ENCODE data around the gene TLR8.

TLR8 gene

DNA sequence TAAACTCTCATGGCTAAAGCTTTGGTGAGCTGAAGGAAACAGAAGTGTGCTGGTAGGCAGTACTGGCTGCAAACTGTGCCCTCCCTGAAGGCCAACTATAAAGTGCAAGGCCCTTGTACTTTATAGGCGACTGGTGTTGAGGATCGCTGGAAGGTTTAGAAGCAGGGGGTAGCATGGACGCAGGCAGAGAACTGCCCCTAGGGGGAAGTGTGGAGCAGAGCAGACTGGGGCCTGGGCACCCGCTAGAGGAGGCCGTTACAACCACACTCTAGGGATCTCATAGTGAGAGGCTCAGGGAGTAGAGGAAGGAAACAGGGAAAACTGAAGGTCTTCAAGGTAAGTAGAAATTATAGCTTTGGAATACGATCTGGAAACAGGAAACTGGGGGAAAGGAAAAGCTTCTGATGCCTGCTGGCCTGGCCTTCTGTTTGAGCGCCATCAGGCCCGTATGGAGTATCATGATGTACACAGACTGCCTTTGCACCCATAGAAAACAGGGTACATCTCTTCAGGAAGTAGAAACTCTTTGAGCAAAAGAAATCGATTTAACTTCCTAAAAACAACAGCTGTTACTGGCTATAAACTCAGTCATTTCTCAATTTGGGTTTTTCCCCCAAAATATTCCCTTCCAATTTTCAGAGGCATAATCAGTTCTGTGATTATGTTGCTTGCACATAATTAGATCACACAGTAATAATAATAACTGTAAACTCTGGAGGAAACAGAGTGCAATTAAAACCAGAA lies 44.6 kb downstream of the TLR8 start:
- Histone ChIP-seq H3K4me3 (no peak overlapping the region), H3K9me3 (ENCODE audit: low read depth, low read length) (no peaks in the 10 kb centered on the region), H3K36me3 (ENCODE audit: insufficient read depth, low read length) (no peaks in the 10 kb centered on the region), H3K27ac (no peak overlapping the region), H3K9ac (ENCODE audit: insufficient read length) (no peak overlapping the region)
- no peak for DNase-seq (ENCODE audit: low read depth, low spot score)
- TF ChIP-seq POLR2AphosphoS5 (IDR thresholded peaks at IDR 0.05; ENCODE audit: borderline replicate concordance, low read depth, low read length) = no peak
- no peak for TF ChIP-seq FOXP2 (optimal IDR thresholded peaks at IDR 0.05; ENCODE audit: control extremely low read depth, extremely low read length, insufficient read depth)
- no peak for TF ChIP-seq EZH2 (IDR thresholded peaks at IDR 0.05)

GRCh38 chrX:12951595-12951975 lies 45.2 kb downstream of the TLR8 start:
- H3K9ac ChIP-seq (ENCODE audit: insufficient read length) = no peak overlapping the region
- TF ChIP-seq EZH2 (IDR thresholded peaks at IDR 0.05) (no peak), POLR2AphosphoS5 (IDR thresholded peaks at IDR 0.05; ENCODE audit: borderline replicate concordance, low read depth, low read length) (no peak), FOXP2 (optimal IDR thresholded peaks at IDR 0.05; ENCODE audit: control extremely low read depth, extremely low read length, insufficient read depth) (no peak)
- H3K4me3 ChIP-seq = no peak overlapping the region
- H3K36me3 ChIP-seq (ENCODE audit: insufficient read depth, low read length) = no peaks in the 10 kb centered on the region
- no peak overlapping the region for H3K27ac ChIP-seq
- H3K9me3 ChIP-seq (ENCODE audit: low read depth, low read length) = no peaks in the 10 kb centered on the region
- DNase-seq (ENCODE audit: low read depth, low spot score) = no peak

DNA sequence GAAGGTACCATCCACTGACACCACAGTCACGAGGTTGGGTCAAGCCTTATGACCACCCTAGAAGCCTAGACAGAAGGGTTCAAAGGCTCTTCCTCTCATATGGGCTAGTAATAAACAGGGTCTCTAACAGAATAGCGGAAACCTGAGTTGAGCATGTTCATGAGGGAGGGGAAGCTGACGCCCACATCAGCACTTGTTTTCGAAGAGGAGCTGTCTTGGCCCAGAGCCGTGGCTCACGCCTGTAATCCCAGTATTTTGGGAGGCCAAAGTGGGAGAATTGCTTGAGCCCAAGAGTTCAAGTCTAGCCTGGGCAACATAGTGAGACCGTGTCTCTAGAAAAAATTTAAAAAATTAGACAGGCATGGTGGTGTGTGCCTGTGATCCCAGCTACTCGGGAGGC lies 47.0 kb downstream of the TLR8 start:
- H3K36me3 ChIP-seq (ENCODE audit: insufficient read depth, low read length) = no peaks in the 10 kb centered on the region
- H3K27ac ChIP-seq = no peak overlapping the region
- H3K9ac ChIP-seq (ENCODE audit: insufficient read length) = no peak overlapping the region
- no peak for TF ChIP-seq FOXP2 (optimal IDR thresholded peaks at IDR 0.05; ENCODE audit: control extremely low read depth, extremely low read length, insufficient read depth)
- TF ChIP-seq EZH2 (IDR thresholded peaks at IDR 0.05) = no peak
- TF ChIP-seq POLR2AphosphoS5 (IDR thresholded peaks at IDR 0.05; ENCODE audit: borderline replicate concordance, low read depth, low read length) = no peak
- no peaks in the 10 kb centered on the region for H3K9me3 ChIP-seq (ENCODE audit: low read depth, low read length)
- H3K4me3 ChIP-seq = no peak overlapping the region
- DNase-seq (ENCODE audit: low read depth, low spot score) = no peak

DNA sequence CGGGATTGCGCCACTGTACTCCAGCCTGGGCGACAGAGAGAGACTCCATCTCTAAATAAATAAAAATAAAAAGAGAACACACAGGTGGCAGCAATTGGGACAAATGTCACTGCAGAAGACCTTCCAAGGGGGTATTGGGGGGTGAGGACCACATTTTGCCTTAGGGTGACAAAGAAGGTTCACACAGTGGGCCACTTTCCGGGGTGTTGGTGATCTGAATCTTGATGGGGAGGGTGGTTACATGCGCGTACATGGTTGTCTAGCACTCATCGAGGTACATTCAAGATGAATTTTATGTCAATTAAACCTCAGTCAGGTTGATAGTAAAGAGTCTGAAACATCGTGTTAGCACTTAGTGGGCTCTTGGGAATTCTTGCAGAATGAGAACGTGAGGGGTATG lies 48.0 kb downstream of the TLR8 start:
- DNase-seq (ENCODE audit: low read depth, low spot score) = no peak
- Histone ChIP-seq H3K36me3 (ENCODE audit: insufficient read depth, low read length) (no peaks in the 10 kb centered on the region), H3K27ac (no peak overlapping the region), H3K4me3 (no peak overlapping the region), H3K9ac (ENCODE audit: insufficient read length) (no peak overlapping the region), H3K9me3 (ENCODE audit: low read depth, low read length) (no peaks in the 10 kb centered on the region)
- TF ChIP-seq FOXP2 (optimal IDR thresholded peaks at IDR 0.05; ENCODE audit: control extremely low read depth, extremely low read length, insufficient read depth) = no peak
- no peak for TF ChIP-seq POLR2AphosphoS5 (IDR thresholded peaks at IDR 0.05; ENCODE audit: borderline replicate concordance, low read depth, low read length)
- TF ChIP-seq EZH2 (IDR thresholded peaks at IDR 0.05) = no peak

DNA sequence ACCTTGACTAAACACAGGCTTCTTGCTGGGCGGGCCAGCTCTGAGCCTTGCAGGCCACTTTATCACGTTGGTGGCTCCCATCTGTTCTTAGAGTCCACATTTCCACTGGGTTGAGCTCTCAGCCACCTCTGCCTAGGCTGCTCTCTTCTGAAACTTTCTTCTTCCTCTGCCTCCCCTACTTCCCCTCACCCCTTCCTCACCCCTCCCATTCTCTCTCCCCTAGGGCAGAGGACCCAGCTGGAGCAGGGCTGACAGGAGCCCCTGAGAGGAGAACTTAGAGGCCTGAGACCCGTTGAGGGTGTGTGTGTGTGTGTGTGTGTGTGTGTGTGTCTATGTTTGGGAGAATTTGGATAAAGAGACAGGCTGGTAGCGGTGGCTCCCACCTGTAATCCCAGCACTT lies 48.6 kb downstream of the TLR8 start:
- H3K27ac ChIP-seq = no peak overlapping the region

DNA sequence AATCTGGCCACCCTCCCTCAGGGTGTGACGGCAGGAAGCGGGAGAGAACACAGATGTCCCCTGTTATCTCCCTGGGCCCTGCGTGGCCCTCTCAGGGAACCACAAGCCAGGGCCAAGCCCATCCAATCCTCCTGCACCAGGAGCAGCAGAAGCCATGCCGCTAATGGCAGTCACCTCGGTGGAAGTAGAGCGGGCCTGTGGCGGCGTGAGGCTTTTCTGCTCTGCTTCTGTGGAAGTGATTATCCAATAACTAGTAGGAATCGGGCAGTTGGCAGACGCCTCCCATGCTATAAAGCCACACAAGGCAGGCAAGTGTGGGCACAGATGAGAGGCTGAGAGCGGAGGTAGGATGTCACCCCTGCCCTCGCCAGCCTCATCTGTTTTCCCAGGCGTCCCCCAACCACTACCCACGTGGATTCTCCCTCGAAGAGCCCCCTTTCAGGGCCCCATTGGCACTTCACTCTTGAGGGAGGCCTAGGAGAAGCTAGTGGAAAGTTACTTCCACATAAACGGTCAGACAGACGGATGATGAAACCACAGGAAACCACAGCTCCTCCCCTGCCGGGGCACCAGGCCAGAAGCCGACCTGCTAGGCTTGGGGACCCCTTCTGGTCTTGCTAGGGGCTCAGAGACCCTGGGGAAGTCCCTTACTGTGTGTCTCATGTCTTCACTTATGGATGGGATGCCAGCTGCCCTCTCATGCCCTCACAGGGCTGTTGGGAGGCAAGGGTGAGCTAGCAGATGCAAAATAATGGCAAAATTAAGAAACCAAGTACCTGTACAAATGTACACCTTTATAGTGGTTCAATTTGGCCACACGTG lies 49.7 kb downstream of the TLR8 start:
- Histone ChIP-seq H3K9me3 (ENCODE audit: low read depth, low read length) (no peaks in the 10 kb centered on the region), H3K9ac (ENCODE audit: insufficient read length) (no peak overlapping the region), H3K36me3 (ENCODE audit: insufficient read depth, low read length) (no peaks in the 10 kb centered on the region), H3K4me3 (no peak overlapping the region), H3K27ac (peak overlapping the region; percentile 79)
- DNase-seq (ENCODE audit: low read depth, low spot score) = no peak
- no peak; the same call in 1 of the 2 replicates for TF ChIP-seq POLR2AphosphoS5 (IDR thresholded peaks at IDR 0.05; ENCODE audit: borderline replicate concordance, low read depth, low read length)
- no peak for TF ChIP-seq EZH2 (IDR thresholded peaks at IDR 0.05)
- no peak for TF ChIP-seq FOXP2 (optimal IDR thresholded peaks at IDR 0.05; ENCODE audit: control extremely low read depth, extremely low read length, insufficient read depth)

More for the DNA sequence above, 48.6 kb downstream of the TLR8 start:
- no peak overlapping the region for H3K9ac ChIP-seq (ENCODE audit: insufficient read length)
- no peak for DNase-seq (ENCODE audit: low read depth, low spot score)
- H3K9me3 ChIP-seq (ENCODE audit: low read depth, low read length) = no peaks in the 10 kb centered on the region
- H3K4me3 ChIP-seq = no peak overlapping the region
- no peaks in the 10 kb centered on the region for H3K36me3 ChIP-seq (ENCODE audit: insufficient read depth, low read length)
- TF ChIP-seq FOXP2 (optimal IDR thresholded peaks at IDR 0.05; ENCODE audit: control extremely low read depth, extremely low read length, insufficient read depth) (no peak), POLR2AphosphoS5 (IDR thresholded peaks at IDR 0.05; ENCODE audit: borderline replicate concordance, low read depth, low read length) (no peak), EZH2 (IDR thresholded peaks at IDR 0.05) (no peak)

- H3K27ac ChIP-seq = peak overlapping the region; percentile 79
- no peak overlapping the region for H3K9ac ChIP-seq (ENCODE audit: insufficient read length)
Measured at GRCh38 chrX:12956704-12957534, 50.5 kb downstream of the TLR8 start.

DNA sequence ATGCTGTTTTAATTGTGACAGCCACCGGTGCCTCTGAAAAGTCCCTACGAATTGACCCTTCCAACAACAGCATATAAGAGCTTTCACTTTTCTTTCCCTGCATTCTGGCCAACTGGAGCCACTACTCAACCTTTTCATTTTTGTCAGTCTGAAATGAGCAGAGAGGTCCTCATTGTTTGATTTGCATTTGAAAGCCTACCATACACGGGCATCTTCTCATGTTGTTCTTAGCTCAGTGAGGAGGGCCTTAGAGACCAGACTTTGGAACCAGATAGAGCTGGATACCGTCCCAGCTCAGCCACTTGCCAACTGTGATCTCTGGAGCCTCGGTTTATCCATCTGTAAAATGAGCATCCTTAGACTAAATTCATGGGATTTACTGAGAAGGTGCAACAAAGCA lies 51.6 kb downstream of the TLR8 start:
- no peak overlapping the region for H3K9ac ChIP-seq (ENCODE audit: insufficient read length)
- H3K4me3 ChIP-seq = no peak overlapping the region
- DNase-seq (ENCODE audit: low read depth, low spot score) = no peak
- no peak overlapping the region for H3K27ac ChIP-seq
- H3K9me3 ChIP-seq (ENCODE audit: low read depth, low read length) = no peaks in the 10 kb centered on the region
- TF ChIP-seq POLR2AphosphoS5 (IDR thresholded peaks at IDR 0.05; ENCODE audit: borderline replicate concordance, low read depth, low read length) = no peak
- no peak for TF ChIP-seq EZH2 (IDR thresholded peaks at IDR 0.05)
- no peak for TF ChIP-seq FOXP2 (optimal IDR thresholded peaks at IDR 0.05; ENCODE audit: control extremely low read depth, extremely low read length, insufficient read depth)
- H3K36me3 ChIP-seq (ENCODE audit: insufficient read depth, low read length) = no peaks in the 10 kb centered on the region

More at GRCh38 chrX:12956704-12957534, 50.5 kb downstream of the TLR8 start:
- DNase-seq (ENCODE audit: low read depth, low spot score) = no peak
- TF ChIP-seq FOXP2 (optimal IDR thresholded peaks at IDR 0.05; ENCODE audit: control extremely low read depth, extremely low read length, insufficient read depth) = no peak
- TF ChIP-seq EZH2 (IDR thresholded peaks at IDR 0.05) = no peak
- no peak for TF ChIP-seq POLR2AphosphoS5 (IDR thresholded peaks at IDR 0.05; ENCODE audit: borderline replicate concordance, low read depth, low read length)
- H3K4me3 ChIP-seq = no peak overlapping the region
- no peaks in the 10 kb centered on the region for H3K36me3 ChIP-seq (ENCODE audit: insufficient read depth, low read length)
- H3K9me3 ChIP-seq (ENCODE audit: low read depth, low read length) = no peaks in the 10 kb centered on the region
